Islet of Langerhans (tissue), 1 donor: ENCODE measurements around the gene ROBO1.
"Not testable (repeated sequence)": the region's sequence is repeated elsewhere in the genome, so short reads cannot be mapped to it uniquely, and the experiment has no call there.

Experiments used
- FAIRE-seq: peaks from one replicate; lab custom pipeline; 2011; peaks lifted over from hg19 to GRCh38; lab: Jason Lieb, UNC

Gene ROBO1

DNA sequence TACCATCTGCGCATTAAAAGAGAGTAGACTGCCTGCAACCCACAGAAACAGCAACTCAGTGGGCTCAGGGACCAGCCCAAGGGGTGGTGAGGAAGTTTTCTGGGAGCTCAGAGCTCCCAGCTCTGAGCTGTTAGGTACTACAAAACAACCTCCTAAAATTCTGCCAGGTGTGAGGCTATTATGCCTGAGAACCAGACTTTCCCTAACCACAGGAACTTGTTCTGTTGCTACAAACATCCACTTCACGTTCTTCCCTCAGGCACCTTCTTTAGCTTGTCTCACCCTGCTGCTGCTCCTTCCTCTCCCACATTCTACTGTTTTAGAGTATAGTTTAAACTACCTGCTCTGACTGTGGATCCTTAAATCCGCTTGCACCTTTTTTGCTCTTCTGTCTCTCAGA, 399.4 kb downstream of the ROBO1 start:
- FAIRE-seq = no peak

GRCh38 chr3:79367803-79368202, 400.0 kb downstream of the ROBO1 start:
- FAIRE-seq = no peak

DNA sequence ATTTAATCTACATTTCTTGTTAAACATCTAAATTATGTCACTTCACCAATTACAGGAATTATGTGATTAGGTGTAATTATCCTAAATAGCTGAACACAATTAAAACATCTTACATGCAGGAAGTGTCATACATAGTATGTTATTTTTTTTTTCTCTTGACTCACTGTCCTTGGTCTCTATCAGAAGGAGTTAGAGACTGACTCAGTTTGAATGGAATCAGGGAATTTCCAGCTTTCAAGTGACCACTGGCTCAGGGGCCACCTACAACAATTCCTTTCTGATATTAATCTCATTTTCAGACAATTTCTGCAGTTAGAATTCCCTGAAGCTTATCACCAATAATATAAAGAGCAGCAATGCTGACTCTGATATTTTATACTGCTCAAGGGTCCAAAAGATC, 400.7 kb downstream of the ROBO1 start:
- no peak for FAIRE-seq

GRCh38 chr3:79366414-79366813, 401.4 kb downstream of the ROBO1 start:
- no peak for FAIRE-seq

- FAIRE-seq = no peak
These were observed 403.0 kb downstream of the ROBO1 start for GRCh38 chr3:79364784-79365183.

- no peak for FAIRE-seq
These were observed 405.1 kb downstream of the ROBO1 start for GRCh38 chr3:79362571-79363270.

DNA sequence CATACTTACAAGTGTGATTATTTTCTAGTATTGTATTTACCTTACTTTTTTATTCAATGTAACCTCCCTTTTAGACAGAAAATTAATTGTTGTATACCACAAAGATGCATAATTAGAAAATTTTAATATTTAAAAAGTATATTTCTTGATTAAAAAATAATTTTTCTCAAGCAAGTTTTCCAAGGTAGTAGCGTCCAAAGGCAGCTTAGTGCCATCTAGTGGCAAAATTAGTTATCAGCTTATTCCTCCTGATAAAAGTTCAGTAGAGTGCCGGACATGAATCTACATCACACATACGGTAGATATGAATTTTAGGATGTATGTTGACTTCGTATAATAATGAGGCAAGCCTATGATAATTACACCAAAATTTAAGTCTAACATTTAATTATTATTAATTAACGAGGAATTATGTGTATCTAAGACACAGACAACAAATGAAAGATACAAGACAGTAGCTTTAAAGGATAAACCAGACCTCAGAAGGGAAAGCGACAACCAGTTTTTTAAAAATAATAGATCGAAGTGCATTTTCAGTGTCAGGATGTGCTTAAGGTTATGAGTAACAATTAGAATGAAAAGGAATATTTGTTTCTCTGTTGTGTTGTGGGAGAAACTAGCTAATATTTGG, 405.9 kb downstream of the ROBO1 start:
- peak; percentile 98 for FAIRE-seq

DNA sequence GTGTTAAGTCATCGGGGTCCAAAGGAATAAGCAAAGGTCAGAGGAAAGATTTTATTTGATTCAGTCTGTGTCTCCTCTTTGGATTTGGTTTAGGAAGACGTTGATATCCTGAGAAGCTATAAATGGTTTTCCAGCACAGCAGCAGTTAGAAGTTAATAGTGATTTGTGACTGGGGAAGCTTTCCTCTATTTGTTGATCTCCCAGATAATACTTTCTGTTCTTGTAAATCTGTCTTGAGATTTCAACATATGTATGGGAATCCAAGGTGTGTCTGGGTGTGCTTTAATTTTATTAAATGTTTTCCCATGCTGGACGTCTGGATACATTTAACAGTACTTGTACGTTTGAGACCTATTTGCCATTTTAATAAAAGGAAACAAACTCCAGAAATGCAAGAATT, 409.5 kb downstream of the ROBO1 start:
- no peak for FAIRE-seq

GRCh38 chr3:79354179-79354688, 413.6 kb downstream of the ROBO1 start:
- no peak for FAIRE-seq

- FAIRE-seq = no peak
These were observed 416.1 kb downstream of the ROBO1 start for GRCh38 chr3:79351699-79352098.

GRCh38 chr3:79344876-79345871, 422.6 kb downstream of the ROBO1 start:
- no peak for FAIRE-seq

GRCh38 chr3:79341961-79342360, 425.8 kb downstream of the ROBO1 start:
- FAIRE-seq = no peak

DNA sequence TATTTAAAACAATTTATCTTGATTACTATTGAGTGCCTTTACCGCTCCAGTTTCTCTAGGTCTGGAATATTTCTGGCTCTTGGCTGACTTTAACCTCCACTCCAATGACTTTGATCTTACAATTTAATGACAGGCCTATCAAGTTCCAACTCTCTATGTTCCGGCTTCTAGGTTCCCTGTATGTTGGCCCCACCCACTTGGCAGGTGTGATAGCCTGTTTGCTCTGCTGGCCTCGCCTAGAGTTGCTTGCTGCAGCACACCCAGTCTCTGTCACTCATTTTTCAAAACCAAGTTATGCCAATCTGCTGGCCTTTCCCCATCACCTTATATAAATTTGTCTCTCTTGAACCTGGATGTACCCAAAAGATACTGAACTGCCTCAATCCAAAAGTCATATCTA, 428.0 kb downstream of the ROBO1 start:
- FAIRE-seq = no peak

DNA sequence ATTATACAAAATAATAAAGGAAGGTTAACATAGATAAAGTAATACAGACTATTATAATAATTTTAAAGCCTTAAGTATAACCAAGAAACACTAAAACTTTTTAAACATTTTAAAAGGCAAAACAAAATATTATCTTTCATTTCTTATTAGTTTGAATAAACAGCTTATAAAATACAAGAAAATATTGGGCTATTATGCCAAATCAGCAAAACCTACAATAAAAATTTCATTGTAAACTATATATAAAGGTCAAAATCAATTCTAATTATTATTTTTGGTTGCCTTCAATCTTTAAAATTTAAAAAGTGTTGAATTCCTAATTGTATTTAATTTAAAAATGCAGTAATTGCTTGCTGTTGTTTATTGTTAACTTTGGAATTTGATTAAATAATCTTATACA, 430.0 kb downstream of the ROBO1 start:
- no peak for FAIRE-seq

DNA sequence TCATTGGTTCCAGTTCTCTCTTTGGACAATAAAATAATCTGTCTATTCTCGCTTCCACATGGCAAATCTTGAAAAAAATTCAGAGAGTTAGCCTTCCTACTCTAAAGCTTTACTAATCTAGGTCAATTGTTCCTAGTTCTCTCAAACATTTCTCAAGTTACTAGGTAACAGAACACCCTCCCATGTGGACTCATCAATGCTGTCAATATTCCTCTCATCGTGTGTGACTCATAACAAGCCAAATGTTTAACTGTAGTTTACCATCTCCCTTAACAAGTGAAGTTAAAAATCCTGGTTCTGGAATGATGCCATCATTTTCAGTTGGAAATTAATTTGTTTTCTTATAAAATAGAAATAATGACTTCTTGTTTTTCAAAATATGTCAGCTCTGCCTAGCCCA, 438.6 kb downstream of the ROBO1 start:
- FAIRE-seq = peak; percentile 75

- no peak for FAIRE-seq
These were observed 441.2 kb downstream of the ROBO1 start for GRCh38 chr3:79326642-79327041.

DNA sequence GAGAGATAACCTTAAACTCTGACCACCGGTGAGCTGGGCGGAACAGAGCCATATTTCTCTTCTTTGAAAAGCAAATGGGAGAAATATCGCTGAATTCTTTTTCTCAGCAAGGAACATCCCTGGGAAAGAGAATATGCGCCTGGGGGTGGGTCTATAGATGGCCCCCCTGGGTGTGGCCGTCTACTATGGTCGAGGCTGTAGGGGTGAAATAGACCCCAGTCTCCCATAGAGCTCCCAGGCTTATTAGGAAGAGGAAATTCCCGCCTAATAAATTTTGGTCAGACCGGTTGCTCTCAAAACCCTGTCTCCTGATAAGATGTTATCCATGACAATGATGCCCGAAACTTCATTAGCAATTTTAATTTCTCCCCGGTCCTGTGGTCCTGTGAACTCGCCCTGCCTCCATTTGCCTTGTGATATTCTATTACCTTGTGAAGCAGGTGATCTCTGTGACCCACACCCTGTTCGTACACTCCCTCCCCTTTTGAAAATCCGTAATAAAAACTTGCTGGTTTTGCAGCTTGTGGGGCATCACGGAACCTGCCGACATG, 441.9 kb downstream of the ROBO1 start:
- not testable (repeated sequence) for FAIRE-seq

- FAIRE-seq = no peak
These were observed 450.0 kb downstream of the ROBO1 start for GRCh38 chr3:79317551-79318518.

- no peak for FAIRE-seq
These were observed 452.8 kb downstream of the ROBO1 start for GRCh38 chr3:79314962-79315361.

GRCh38 chr3:79314544-79314943, 453.3 kb downstream of the ROBO1 start:
- no peak for FAIRE-seq

DNA sequence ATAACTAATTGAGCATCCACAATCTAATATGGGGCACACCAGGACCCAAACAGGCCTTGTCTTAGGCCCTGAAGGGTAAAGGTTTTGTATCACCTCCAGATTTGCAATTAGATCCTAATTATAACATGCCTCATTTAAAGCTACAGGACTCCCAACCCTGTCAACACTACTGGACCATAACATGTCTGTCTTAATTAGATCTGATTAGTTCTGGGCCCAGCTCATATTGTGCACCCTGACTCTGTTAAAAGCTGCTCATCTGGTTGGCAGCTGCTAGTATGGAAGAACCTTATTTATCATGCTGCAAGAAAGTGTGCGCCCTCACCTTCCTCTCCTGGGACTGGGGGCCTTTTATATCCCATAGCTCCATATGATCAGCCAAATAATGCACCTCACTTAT, 457.8 kb downstream of the ROBO1 start:
- FAIRE-seq = no peak
